ENCODE measurements around the gene AMN. TPM values are rescaled to one million over a fixed set of nuclear protein-coding genes. Genes with fewer than 3 reads are reported as not detected.

Gene AMN
- polyA plus RNA-seq, 4 donors: 22.4 to 59.4 (median 22.7) TPM

DNA sequence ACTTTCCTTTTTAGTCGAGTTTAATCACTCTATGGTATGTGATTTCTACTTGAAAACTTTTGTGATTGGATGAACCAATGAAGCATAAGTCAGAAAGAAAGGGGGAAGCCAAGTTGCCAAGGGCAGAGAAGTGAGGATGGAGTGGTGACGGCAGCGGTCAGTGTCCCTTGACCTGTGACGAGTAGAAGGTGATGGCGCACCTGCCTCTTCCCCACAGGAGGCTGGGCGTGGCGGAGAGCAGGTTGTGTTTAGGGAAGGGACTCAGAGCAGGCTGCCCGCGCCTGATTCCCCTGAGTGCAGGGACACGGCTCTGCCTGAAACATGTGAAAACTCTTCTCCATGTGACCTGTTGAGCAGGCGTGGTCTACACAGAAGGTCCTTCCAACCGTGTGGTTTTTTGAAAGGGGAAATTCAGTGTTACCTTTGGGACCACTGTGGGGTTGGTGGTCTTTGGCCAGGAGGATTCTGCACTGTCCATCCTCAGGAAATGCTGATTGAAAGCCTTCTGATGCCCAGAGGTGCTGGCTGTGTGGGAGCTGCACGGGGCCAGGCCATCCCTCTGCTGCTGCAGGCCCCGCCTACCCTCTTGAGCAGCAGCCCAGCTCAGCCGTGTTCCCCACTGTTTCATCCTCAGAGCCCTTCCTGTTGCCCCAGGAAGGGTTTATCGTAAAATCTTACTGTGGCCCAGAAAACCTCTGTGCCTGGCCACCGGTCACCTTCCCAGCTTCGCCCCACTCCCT, 23.5 kb upstream of the AMN start:
- no peak for DNase-seq (ENCODE audit: low read depth in 4 of 4, low spot score in 3 of 4)

DNA sequence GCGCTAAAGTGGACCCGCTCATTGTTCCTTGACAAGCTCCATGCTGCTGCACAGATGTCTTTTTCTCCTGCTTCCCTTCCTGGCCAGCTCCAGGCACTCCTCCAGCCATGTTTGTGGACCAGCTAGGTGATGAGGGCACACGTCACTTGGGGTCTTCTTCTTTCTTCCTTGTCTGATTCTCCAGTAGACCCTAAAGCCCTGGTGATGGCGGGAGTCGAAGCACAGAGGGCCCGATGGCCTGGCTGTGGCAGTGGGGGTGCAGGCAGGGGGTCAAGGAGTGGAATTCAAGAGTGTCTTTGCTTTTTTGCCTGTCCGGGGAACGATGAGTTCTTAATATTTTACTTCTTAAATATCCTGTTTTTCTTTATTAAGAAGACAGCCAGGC, 23.0 kb upstream of the AMN start:
- no peak for DNase-seq (ENCODE audit: low read depth in 4 of 4, low spot score in 3 of 4)

DNA sequence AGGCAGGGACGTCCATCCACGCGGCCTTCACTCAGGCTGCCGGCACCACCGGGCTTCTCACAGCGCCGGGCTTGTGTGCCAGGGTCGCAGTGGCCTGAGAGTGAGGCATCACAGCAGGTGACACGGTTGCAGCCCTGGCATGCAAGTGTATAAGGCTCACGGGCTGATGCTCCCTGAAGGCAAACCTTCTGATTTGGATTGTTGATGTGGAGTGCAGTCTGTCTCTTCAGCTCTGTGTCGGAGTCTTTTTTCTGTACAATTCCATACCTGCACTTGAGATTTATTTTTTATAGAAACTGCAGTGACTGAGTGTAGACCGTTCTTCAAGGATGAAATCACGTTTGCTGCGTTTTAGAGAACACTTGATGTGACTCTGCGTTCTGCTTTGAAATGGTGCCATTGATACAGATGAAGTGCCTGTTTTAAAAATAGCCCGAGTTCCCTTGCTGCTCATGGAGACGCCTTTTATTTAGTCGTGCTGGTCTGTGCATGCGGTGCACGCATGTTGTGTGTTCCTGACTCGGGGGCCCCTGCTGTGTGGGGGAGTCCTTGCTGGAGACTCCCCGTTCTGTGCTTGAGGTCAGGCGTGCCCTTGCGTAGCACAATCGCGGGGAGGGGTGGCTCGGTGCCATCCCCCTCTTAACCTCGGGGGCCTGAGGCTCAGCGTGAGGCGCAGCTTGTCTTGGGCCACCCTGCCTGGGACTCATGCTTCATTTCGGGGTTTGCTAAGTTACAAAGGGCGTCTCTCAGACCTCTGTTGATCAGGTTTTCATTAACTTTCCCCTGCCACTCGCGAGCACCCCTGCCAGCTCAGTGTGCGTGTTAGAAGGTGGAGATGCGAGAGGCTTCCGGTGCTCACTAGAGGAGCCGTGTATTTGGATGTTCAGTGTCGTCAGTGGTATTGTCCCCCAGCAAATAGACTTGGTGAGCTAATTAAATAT, 21.6 kb upstream of the AMN start:
- DNase-seq (ENCODE audit: low read depth in 4 of 4, low spot score in 3 of 4): no peak

DNA sequence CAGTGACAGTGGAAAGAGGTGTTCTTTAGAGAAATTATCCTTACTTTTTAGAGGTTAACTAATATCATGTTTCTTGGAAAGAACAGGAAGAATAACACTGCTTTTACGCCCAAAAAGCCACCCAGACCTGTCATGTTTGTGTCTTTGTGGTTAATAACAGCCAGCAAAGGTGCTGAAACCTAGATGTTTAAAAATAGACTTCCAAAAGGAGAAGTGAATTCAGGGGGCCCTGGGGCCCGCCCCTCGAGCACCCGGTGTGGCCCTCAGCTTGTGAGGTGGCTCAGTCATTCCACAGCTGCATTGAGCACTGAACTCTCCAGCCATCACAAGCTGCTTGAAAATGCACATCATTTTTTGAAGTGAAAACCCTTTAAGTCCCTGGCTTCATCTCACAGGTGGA, 20.8 kb upstream of the AMN start:
- no peak for DNase-seq (ENCODE audit: low read depth in 4 of 4, low spot score in 3 of 4)

DNA sequence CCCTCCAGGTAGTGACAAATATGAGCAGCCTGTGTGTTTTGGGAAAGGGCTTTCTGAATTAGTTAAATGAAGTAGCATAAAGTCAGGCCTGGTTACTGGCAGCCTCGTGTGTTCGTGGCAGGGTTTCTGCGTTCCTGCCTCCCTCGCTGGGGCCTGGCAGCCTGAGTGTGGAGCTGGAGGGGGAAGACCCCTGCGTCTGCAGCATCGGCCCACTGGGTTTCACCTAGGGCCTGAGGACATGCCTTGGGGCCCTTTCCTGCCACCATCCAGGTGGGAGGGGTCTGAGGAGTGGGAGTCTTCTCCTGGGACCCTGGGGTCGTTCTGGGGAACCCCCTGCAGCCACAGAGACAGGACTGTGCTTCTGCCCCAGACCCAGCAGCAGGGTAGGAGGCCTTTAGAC, 20.4 kb upstream of the AMN start:
- DNase-seq (ENCODE audit: low read depth in 4 of 4, low spot score in 3 of 4): no peak

DNA sequence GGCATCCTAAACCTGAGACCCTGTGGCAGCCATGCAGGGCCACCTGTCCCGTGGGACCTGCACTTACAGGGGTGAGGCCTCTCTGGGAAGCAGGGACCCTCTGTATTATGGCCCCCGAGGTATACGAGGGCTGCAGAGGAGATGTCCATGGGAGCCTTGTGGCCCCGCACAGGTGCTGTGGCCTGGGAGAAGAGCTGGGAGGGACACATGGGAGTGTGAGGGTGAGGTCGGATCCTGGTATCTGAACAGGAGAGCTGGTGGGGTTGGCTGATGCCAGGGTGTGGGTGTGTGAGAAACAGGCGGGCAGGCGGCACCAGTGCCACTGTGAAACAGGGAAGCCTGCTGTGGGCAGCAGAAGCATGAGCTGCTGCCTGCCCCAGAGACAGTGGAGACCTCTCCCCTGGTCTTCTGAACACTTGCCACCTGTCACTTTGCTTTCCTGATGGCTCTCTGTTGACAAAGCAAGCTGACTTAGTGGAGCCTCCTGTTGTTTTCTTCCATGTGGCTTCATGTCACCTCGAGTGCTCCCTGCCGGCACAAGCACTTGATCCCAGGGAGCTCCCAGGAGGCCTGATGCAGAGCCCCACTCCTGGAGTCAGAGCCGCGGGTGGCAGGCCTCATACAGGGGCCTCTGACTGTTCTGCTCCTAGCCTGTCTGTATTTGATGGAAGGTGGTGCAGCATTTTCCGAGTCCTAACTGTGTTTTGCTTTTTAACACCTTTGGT, 19.8 kb upstream of the AMN start:
- DNase-seq (ENCODE audit: low read depth in 4 of 4, low spot score in 3 of 4): no peak

DNA sequence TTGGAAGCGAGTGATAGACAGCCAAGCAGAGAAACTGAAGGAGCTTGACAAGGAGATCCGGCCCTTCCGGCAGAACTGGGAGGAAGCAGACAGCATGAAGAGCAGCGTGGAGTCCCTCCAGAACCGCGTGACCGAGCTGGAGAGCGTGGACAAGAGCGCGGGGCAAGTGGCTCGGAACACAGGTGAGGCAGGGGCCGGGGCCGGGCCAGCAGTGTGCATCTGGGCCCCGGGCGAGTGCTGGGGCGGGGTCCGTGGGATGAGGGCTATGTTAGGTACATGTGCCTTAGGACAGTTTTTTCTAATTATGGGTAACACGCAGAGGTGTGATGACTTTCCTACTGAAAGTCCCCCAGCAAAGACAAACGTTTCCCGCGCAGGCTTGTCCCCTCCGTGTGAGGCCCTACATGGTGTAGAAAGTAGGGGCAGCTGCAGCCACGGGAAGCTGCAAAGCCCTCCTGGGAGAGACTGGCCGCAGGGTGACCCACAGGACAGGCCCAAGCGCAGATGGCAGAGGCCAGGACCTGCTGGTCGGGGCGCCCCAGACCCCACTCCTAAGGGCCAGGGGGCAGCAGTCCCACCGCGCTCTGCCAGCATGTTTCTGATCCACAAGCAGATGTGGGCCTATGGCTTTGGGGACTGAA, 19.1 kb upstream of the AMN start:
- no peak for DNase-seq (ENCODE audit: low read depth in 4 of 4, low spot score in 3 of 4)

DNA sequence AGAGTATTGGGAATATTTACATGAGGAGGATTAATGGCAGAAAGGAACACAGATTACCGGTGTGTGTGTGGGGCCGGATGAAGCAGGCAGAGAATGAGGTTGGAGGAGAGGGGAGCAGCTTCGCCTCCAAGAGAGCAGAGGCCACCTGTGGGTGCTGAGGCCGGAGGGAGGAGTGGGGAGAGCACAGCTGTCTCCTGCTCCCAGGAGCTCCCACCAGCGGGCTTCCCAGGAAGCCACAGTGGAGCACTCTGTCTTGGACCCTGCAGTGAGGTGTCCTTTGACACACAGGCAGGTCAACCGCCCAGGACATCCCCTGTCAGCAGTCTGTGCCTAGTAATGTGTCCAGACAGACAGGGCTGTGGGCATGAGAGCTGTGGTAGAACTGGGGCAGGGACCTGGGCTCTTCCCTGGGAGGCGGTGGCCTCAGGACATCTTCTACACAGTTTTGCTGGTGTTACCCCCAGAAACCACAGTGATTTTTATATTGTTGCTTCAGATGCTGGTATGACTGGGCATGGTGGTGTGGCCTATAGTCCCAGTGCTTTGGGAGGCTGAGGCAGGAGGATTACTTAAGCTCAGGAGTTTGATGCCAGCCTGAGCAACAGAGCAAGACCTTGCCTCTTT, 18.5 kb upstream of the AMN start:
- DNase-seq (ENCODE audit: low read depth in 4 of 4, low spot score in 3 of 4): no peak

DNA sequence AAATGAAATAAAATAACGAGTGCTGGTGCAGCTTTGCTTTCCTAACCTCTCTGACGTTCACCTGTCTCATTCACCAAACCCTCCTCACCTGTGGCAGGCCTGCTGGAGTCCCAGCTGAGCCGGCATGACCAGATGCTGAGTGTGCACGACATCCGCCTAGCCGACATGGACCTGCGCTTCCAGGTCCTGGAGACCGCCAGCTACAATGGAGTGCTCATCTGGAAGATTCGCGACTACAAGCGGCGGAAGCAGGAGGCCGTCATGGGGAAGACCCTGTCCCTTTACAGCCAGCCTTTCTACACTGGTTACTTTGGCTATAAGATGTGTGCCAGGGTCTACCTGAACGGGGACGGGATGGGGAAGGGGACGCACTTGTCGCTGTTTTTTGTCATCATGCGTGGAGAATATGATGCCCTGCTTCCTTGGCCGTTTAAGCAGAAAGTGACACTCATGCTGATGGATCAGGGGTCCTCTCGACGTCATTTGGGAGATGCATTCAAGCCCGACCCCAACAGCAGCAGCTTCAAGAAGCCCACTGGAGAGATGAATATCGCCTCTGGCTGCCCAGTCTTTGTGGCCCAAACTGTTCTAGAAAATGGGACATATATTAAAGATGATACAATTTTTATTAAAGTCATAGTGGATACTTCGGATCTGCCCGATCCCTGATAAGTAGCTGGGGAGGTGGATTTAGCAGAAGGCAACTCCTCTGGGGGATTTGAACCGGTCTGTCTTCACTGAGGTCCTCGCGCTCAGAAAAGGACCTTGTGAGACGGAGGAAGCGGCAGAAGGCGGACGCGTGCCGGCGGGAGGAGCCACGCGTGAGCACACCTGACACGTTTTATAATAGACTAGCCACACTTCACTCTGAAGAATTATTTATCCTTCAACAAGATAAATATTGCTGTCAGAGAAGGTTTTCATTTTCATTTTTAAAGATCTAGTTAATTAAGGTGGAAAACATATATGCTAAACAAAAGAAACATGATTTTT, 17.1 kb upstream of the AMN start:
- no peak for DNase-seq (ENCODE audit: low read depth in 4 of 4, low spot score in 3 of 4)

DNA sequence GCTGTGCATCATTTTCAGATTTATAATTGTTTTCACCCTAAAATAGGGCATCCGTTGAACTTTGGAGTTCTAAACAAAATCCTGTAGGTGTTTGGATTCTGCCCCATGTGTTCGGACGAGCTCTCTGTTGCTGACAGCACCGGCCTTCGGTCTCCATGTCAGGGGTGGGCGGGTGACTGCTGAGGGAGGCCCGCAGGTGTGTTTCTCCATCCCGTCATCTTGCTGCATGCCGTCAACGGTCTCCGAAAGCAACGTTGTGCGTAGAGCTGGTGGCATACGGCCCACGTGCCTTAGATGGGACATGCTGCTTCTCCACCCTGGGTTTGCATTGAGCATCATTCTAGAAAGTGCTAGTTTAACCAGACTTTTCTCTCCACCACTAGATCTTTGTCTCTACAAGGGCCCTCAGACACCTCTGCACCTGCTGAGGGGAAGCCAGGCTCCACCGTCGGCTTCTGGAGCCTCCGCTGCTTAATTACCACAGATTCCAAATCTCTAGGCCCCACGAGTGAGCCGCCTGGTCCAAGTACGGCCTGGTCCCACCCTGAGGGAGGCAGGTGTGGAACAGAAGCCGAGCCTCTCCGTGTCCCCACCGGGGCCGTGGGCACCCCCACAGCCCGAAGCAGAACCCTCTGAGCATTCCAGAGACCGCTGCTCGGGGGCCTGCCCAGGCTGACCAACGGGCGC, 15.7 kb upstream of the AMN start:
- DNase-seq (ENCODE audit: low read depth in 4 of 4, low spot score in 3 of 4): no peak

DNA sequence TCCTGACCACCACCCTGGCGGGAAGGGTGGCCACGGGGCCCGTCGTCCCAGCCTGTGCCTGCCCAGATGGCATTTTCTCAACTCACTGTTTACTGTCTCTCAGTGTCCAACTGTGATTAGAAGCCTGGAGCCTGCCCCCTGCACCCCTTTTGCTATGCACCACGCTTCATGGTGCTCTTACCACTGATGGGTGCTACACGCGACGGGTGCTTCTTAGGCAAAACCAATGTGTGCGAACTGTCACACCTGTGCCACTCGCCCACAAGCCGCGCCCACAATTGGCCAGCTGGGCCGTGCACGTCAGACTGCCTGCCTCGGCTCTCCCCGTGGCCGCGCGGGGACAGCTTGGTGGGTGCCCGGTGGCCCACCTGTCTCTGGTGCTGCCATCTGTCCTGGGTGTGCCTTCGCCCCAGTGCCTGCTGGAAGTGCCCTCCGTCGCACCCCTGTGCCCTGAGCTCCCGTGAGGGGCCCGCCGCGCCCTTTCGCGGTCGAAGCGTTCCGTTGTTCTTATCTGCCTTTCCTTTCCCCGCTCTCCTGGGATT, 15.1 kb upstream of the AMN start:
- DNase-seq (ENCODE audit: low read depth in 4 of 4, low spot score in 3 of 4): no peak

DNA sequence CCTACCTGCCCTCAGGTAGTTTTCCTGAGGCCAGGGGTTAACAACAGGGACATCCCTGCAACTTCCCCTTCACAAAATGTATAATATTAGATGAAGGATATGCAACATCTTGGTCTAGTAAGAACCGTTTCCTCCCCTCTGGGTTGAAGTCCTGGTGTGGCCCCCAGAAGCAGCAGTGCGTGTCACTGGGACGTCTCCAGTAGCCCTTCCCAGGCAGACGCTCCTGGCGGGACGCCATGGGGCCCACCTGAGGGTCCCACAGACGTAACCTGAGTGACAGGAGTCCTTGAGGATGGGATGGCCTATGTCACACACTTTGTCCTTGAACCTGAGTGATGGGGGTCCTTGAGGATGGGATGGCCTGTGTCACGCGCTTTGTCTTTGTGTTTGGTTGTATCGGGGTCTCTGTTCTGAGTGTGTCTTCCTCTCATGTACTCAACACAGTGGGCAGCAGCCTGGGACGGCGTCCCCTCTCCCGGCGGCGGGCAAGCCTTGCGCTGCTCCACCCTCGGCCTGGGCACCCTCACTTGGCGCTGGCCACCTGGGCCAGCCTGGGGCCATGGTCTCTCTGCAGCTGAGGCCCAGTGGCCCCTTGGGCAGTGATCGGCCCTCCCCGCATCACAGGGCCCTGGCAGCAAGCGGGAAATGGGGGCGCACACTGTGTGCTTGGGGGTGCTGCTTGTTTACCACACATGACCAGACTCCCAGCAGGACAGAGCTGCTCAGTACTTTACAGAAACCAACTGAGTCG, 14.3 kb upstream of the AMN start:
- DNase-seq (ENCODE audit: low read depth in 4 of 4, low spot score in 3 of 4): no peak

DNA sequence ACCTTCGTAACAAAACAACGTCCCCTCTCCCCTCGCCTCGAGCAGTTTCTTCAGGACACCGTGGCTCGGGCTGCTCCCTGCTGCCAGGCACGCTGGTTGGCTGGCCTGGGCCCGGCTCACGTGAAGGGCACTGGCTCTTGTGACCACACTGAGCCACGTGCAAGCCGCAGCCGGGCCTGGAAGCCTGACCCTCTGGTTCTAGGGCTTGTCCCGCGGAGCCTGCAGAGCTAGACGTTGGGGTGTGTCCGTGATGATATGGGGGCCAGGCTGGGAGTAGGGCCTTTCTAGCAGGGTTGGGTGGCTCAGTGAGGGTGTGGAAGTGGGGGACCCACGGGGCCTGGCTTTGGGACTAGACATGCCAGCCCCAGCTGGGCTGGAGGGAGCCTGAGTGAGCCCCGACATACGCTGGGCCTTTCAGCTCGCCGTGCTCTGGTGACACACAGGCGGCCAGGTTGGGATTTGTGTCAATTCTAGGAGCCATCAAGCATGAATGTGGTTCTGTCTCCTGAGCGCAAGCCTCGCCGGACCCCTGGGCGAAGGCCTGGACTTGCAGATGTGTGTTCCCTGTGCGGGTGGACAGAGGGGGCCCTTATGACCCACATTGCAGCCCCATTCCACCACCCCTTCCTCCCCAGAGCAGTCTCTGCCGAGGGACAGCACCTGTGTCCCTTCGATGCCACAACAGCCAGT, 13.6 kb upstream of the AMN start:
- no peak for DNase-seq (ENCODE audit: low read depth in 4 of 4, low spot score in 3 of 4)

DNA sequence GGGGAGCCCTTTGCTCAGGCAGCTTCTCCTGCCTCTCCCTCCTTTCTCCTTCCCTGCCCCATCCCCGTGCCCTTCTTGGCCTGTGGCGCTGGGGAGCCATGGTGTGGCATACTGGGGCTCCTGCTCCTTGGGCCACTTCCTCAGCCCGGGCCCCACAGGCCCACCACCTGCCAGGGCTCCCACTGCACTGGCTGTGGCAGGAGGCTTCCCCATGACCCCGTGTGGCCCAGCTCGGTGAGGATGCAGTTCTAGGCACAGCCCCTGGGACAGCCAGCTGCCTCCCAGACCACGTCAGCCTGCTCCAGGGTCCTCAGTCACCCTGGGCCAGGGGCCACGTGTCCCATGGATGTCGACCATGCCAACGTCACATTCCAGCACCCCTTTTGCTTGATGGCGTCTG, 13.0 kb upstream of the AMN start:
- no peak for DNase-seq (ENCODE audit: low read depth in 4 of 4, low spot score in 3 of 4)

DNA sequence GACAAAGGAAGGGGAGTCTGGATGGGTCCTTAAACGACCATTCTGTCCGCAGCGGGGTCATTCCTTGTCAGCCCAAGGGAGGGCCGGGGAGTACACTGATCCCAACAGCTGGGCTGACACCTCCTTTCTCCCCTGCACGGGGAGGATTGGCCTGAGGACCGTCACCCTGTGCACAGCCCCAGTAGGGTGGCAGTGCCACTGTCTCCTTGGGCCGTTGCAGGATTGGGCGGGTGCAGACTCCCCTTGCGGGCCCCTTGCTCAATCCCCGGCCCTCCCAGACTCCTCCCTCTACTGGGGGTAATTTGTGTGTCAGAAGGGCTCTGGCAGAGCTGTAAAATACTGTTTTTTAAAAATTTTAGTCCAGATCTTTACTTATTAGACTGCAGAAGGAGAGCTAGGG, 12.6 kb upstream of the AMN start:
- no peak for DNase-seq (ENCODE audit: low read depth in 4 of 4, low spot score in 3 of 4)

DNA sequence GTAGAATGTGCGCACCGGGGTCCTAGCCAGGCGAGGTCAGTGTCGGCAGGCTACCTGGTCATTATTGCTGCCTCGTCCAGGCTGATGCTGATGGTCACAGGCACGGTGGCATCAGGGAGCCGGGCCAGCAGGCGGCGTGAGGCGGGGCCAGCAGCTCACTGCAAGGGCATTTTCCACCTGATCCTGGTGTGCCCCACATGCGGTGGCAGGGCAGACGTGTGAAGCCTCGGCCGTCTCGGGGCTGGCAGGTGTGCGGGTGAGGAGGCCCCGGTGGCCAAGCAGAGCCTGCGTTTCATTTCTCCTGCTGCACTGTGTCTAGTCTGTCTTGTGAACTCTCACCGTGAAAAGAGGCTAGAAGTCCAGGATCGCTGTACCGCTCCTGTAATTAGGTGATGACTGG, 12.0 kb upstream of the AMN start:
- DNase-seq (ENCODE audit: low read depth in 4 of 4, low spot score in 3 of 4): no peak

DNA sequence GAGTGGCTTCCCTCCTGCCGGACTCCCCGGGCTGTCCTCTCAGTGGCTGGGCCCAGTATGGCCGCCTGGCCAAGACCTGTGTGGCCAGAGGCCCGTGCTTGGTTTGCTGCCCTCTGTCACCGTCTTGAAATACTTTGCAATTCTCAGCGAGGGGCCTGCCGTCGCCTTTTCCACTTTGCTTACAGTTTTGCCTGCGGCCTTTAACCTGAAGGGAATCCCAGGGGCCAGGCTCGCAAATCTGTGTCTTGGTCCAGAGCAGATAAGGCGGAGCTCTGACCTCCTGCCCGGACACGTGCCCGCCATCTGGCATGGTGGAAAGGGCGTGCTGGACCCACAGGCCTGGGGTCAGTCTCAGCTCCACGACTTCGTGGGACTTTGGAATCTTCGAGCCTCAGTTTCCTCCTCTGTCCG, 10.9 kb upstream of the AMN start:
- no peak for DNase-seq (ENCODE audit: low read depth in 4 of 4, low spot score in 3 of 4)
